Body of pancreas (tissue), 4 donors: ENCODE measurements around the gene OR7G3. TPM values are rescaled to one million over a fixed set of nuclear protein-coding genes. Genes with fewer than 3 reads are reported as not detected.

ENCODE experiments used
- ATAC-seq: fragments of 150-250 bp; one replicate; pipeline ENCODE4 v1.9.1; 2016
- DNase-seq, 4 donors: peaks; one replicate each; pipeline ENCODE4 v3.0.0-alpha.2; 2019
- H3K27ac ChIP-seq, 4 donors: fragments of 200-600 bp; sonication (generic); 1 replicate in 3 of 4; 2 replicates in 1 of 4; pipeline versions ENCODE4 v1.5.1 to v1.6.1; 2016 to 2019; ENCODE audit warnings: mild to moderate bottlenecking in 1 of 4, mixed read lengths in 1 of 4, moderate library complexity in 1 of 4
- H3K27me3 ChIP-seq, 2 donors: fragments of 200-600 bp; sonication (generic); one replicate each; pipeline ENCODE4 v1.6.0; 2016; ENCODE audit warnings: mild to moderate bottlenecking in 1 of 2
- H3K36me3 ChIP-seq, 2 donors: fragments of 200-600 bp; sonication (generic); replicated peaks in 1 of 2; 2 replicates each; pipeline ENCODE4 v1.5.1; 2016; ENCODE audit warnings: low read depth in 2 of 2; ENCODE audit not compliant: insufficient read depth in 1 of 2
- H3K4me1 ChIP-seq: fragments of 200-600 bp; sonication (generic); one replicate; pipeline ENCODE4 v1.6.0; 2016
- H3K4me3 ChIP-seq, 2 donors: fragments of 200-600 bp; sonication (generic); 1 replicate in 1 of 2; 2 replicates in 1 of 2; pipeline ENCODE4 v1.5.1; 2016 to 2019
- H3K9me3 ChIP-seq, 3 donors: fragments of 200-600 bp; sonication (generic); 1 replicate in 2 of 3; 2 replicates in 1 of 3; pipeline ENCODE4 v1.5.1; 2016
- CTCF ChIP-seq, 7 experiments: fragments of 450-650 bp in 4 of 7; fragments of 200-600 bp in 3 of 7; sonication (generic) in 3 of 7; IDR thresholded peaks; one replicate each; pipeline ENCODE4 v1.5.1; 2016 to 2019; ENCODE audit warnings: antibody characterized with exemption in 7 of 7
- POLR2A ChIP-seq, 3 donors: fragments of 450-650 bp; IDR thresholded peaks; one replicate each; pipeline ENCODE4 v1.6.1; 2016; ENCODE audit warnings: antibody characterized with exemption in 3 of 3, mild to moderate bottlenecking in 2 of 3
- WGBS, 2 donors: methylation state at CpG; one replicate each; pipeline ENCODE4 v1.1.5; 2017; 5-methylcytosine and 5-hydroxymethylcytosine counted together
- intact Hi-C: fragments of 100-400 bp; cut with DNase I; formaldehyde crosslinking; loops from one replicate; pipeline ENCODE4 v1.15.1; 2023
- total RNA-seq, 2 donors: library from RNA; depleted of rRNA; stranded (reverse); fragments of >200 nt; gene quantifications; one replicate each; pipeline ENCODE4 v1.1.0, GENCODE V29; 2016

Gene OR7G3
- not detected for total RNA-seq

- Histone ChIP-seq H3K36me3 (no peaks in the 10 kb centered on the region), H3K27me3 (no peaks in the 10 kb centered on the region), H3K4me3 (no peak within 1 kb of the TSS), H3K4me1 (no peaks in the 10 kb centered on the region), H3K27ac (no peak within 1 kb of the TSS), H3K9me3 (no peaks in the 10 kb centered on the region)
- intact Hi-C loops = no loop called here
- WGBS, 2 donors = 22 to 40% methylated on average over 1 of the region's 1 CpG
- DNase-seq = no peak
- no peak for ATAC-seq
- no peak for TF ChIP-seq POLR2A (IDR thresholded peaks at IDR 0.05)
- no peak for TF ChIP-seq CTCF (IDR thresholded peaks at IDR 0.05)
Measured at GRCh38 chr19:9126900-9127405, at the start of gene OR7G3. Gene OR7G3, minus strand, starts transcription at chr19:9126950. Its CDS starts 0 bp downstream, at chr19:9126950.

DNA sequence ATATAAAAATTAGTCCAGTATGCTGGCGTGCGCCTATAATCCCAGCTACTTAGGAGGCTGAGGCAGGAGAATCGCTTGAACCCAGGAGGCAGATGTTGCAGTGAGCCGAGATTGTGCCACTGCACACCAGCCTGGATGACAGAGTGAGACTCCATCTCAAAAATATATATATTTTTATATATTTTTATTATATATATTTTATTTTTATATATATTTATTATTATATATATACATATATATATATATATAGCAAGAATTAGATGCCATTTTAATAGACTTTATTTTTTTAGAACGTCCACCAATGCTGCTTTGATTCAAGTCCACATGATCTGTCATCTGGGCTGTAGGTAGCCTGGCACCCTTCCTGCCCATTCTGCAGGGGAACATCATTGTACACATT, 48.6 kb upstream of the OR7G3 start:
- 79% methylated on average over 5 of the region's 5 CpGs for WGBS, 2 donors
- intact Hi-C loops = no loop called here
- no peak for TF ChIP-seq POLR2A (IDR thresholded peaks at IDR 0.05)
- TF ChIP-seq CTCF (IDR thresholded peaks at IDR 0.05) = no peak

GRCh38 chr19:9171393-9171991, 44.7 kb upstream of the OR7G3 start:
- DNase-seq (no peak), ATAC-seq (no peak)
- no peaks in the 10 kb centered on the region for H3K9me3 ChIP-seq
- no peaks in the 10 kb centered on the region for H3K27me3 ChIP-seq
- no peaks in the 10 kb centered on the region for H3K4me1 ChIP-seq
- no peaks in the 10 kb centered on the region for H3K36me3 ChIP-seq
- no peak overlapping the region for H3K27ac ChIP-seq
- WGBS, 2 donors = 85 to 94% methylated on average over 6 of the region's 6 CpGs
- intact Hi-C loops = no loop called here
- no peak overlapping the region for H3K4me3 ChIP-seq
- TF ChIP-seq POLR2A (IDR thresholded peaks at IDR 0.05) (no peak), CTCF (IDR thresholded peaks at IDR 0.05) (no peak)

More for the DNA sequence above, 48.6 kb upstream of the OR7G3 start:
- Histone ChIP-seq H3K4me3 (no peak overlapping the region), H3K27ac (no peak overlapping the region), H3K36me3 (no peaks in the 10 kb centered on the region), H3K4me1 (no peaks in the 10 kb centered on the region), H3K9me3 (no peaks in the 10 kb centered on the region), H3K27me3 (no peaks in the 10 kb centered on the region)
- DNase-seq (no peak), ATAC-seq (no peak)

DNA sequence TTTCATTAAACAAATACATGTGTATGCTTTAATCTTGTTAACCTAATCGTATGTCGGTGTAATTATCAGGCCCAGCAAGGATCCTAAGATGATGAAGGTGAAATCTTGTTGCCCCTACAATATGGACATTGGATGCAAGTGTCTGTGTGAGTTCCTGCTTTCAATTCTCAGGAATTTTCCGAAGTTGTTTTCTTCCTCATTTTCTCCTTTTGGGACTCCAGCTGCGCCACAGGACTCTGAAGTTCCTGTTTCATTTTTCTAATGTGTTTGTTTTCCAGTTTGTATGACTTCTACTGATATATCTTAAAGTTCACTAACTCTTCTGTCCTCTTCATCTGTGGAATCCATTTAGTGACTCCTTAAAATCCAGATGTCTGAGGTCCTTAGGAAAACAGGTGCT, 40.1 kb upstream of the OR7G3 start:
- Histone ChIP-seq H3K4me3 (no peak overlapping the region), H3K36me3 (peaks cover 0 to 6% of the 10 kb centered on the region in 2 donors), H3K27ac (no peak overlapping the region), H3K4me1 (no peaks in the 10 kb centered on the region), H3K27me3 (no peaks in the 10 kb centered on the region), H3K9me3 (no peaks in the 10 kb centered on the region)
- 90 to 96% methylated on average over 4 of the region's 4 CpGs for WGBS, 2 donors
- no peak for TF ChIP-seq POLR2A (IDR thresholded peaks at IDR 0.05)
- TF ChIP-seq CTCF (IDR thresholded peaks at IDR 0.05) = no peak
- intact Hi-C loops = no loop called here
- ATAC-seq (no peak), DNase-seq (no peak)

DNA sequence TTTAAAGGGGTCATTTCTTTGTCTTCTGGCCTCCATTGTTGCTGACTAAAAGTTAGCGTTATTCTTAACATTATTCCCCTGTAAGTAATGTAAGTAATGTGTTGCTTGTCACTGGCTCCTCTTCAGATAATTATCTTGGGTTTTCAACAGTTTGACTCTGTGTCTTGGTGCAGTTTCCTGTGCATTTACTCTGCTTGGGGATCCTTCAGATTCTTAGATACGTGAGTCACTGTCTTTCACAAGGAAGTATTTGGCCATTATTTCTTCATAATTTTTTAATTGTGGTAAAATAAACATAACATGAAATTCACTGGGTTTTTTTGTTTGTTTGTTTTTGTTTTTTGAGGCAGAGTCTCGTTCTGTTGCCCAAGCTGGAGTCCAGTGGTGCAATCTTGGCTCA, 38.5 kb upstream of the OR7G3 start:
- Histone ChIP-seq H3K4me1 (no peaks in the 10 kb centered on the region), H3K4me3 (no peak overlapping the region), H3K27ac (no peak overlapping the region), H3K9me3 (peaks cover 0 to 11% (median 3%) of the 10 kb centered on the region in 3 donors), H3K27me3 (no peaks in the 10 kb centered on the region), H3K36me3 (peaks cover 13 to 21% of the 10 kb centered on the region in 2 donors)
- DNase-seq (no peak), ATAC-seq (no peak)
- 95 to 96% methylated on average over 3 of the region's 3 CpGs for WGBS, 2 donors
- intact Hi-C loops = no loop called here
- TF ChIP-seq POLR2A (IDR thresholded peaks at IDR 0.05) = no peak
- no peak for TF ChIP-seq CTCF (IDR thresholded peaks at IDR 0.05)
